Adrenal gland (tissue), 12 donors: ENCODE results near the gene LHX5. TPM values are rescaled to one million over a fixed set of nuclear protein-coding genes. Genes with fewer than 3 reads are reported as not detected.
"Not testable (repeated sequence)": the region's sequence is repeated elsewhere in the genome, so short reads cannot be mapped to it uniquely, and the experiment has no call there.

Source experiments
- DNase-seq, 7 donors: peaks; one replicate each; pipeline ENCODE4 v3.0.0-alpha.2; 2019 to 2020
- H3K27ac ChIP-seq, 5 donors: fragments of 200-600 bp; sonication (generic) in 4 of 5; 1 replicate in 3 of 5; 2 replicates in 2 of 5; pipeline versions ENCODE4 v1.5.1 to v1.8.0; 2016 to 2020; ENCODE audit warnings: mild to moderate bottlenecking in 1 of 5
- H3K27me3 ChIP-seq: fragments of 200-600 bp; 2 replicates; pipeline ENCODE4 v1.8.0; 2021
- H3K36me3 ChIP-seq, 2 donors: fragments of 200-600 bp; replicated peaks in 1 of 2; 1 replicate in 1 of 2; 2 replicates in 1 of 2; pipeline versions ENCODE4 v1.5.1 to v1.8.0; 2018 to 2022
- H3K4me1 ChIP-seq, 2 donors: fragments of 200-600 bp; replicated peaks in 1 of 2; 1 replicate in 1 of 2; 2 replicates in 1 of 2; pipeline versions ENCODE4 v1.5.1 to v1.8.0; 2018 to 2021
- H3K4me3 ChIP-seq, 4 donors: fragments of 200-600 bp; sonication (generic) in 3 of 4; one replicate each; pipeline ENCODE4 v1.5.1; 2016 to 2018
- H3K9me3 ChIP-seq, 3 donors: fragments of 200-600 bp; sonication (generic) in 1 of 3; replicated peaks in 1 of 3; 1 replicate in 2 of 3; 2 replicates in 1 of 3; pipeline versions ENCODE4 v1.5.1 to v1.8.0; 2016 to 2021
- CTCF ChIP-seq, 6 experiments: fragments of 450-650 bp in 4 of 6; fragments of 200-600 bp in 2 of 6; sonication (generic) in 1 of 6; IDR thresholded peaks; 1 replicate in 5 of 6; 2 replicates in 1 of 6; pipeline versions ENCODE4 v1.5.1 to v1.8.0; 2016 to 2021; ENCODE audit warnings: antibody characterized with exemption in 6 of 6, mild to moderate bottlenecking in 2 of 6, moderate library complexity in 1 of 6
- POLR2A ChIP-seq, 2 donors: fragments of 450-650 bp; IDR thresholded peaks; one replicate each; pipeline ENCODE4 v1.6.1; 2017; ENCODE audit warnings: antibody characterized with exemption in 2 of 2, mild to moderate bottlenecking in 2 of 2, moderate library complexity in 1 of 2
- WGBS, 4 donors: extraction: QIAGEN DNeasy Blood & Tissue Kit in 2 of 4; methylation state at CpG; one replicate each; pipeline versions ENCODE4 v1.1.5 to v1.1.7; 2013 to 2017; 5-methylcytosine and 5-hydroxymethylcytosine counted together
- intact Hi-C, 2 donors: fragments of 100-400 bp; cut with DNase I; formaldehyde crosslinking; loops; one replicate each; pipeline versions ENCODE4 v1.14.1 to v1.15.0; 2022 to 2023
- polyA plus RNA-seq, 3 donors: library from polyadenylated mRNA; stranded (reverse); fragments of 200-250 nt in 2 of 3; fragments of 350-450 nt in 1 of 3; fragmentation: Illumina TruSeq in 1 of 3; extraction: RNeasy Lipid Tissue Mini Kit (QIAGEN cat#74804) in 1 of 3; gene quantifications; one replicate each; pipeline ENCODE4 v1.2.3, GENCODE V29; 2013 to 2014
- total RNA-seq, 9 donors: library from RNA; depleted of rRNA in 4 of 9; stranded (reverse); fragments of >200 nt in 4 of 9; fragments of 120-200 nt in 1 of 9; fragmentation: NEBNext Ultra II Directional in 1 of 9; extraction: Animal tissue kit (Norgen Biotek cat#: 25700) in 1 of 9; gene quantifications; one replicate each; pipeline versions ENCODE4 v1.1.0 to v1.2.4, GENCODE V29; 2013 to 2023
- donor health status: healthy with polysubstance abuse.
- donor health status: Bipolar disorder and iron deficiency.
- donor health status: DM: yes; HTN: yes; CAD: no.
- donor health status: DM: no; HTN: no; CAD: no.
- donor health status: DM: no; HTN: no; CAD: no.
- donor health status: DM: yes; HTN: yes; CAD: no.

Gene LHX5
- total and polyA plus RNA-seq, 12 donors: not detected

GRCh38 chr12:113500782-113501311 lies 29.2 kb upstream of the LHX5 start:
- H3K4me3 ChIP-seq: no peak overlapping the region
- 20 to 31% (median 25%) methylated on average over 9 of the region's 9 CpGs for WGBS, 4 donors
- no peaks in the 10 kb centered on the region for H3K36me3 ChIP-seq
- H3K27ac ChIP-seq: no peak overlapping the region
- TF ChIP-seq CTCF (IDR thresholded peaks at IDR 0.05): no peak
- no peak for TF ChIP-seq POLR2A (IDR thresholded peaks at IDR 0.05)
- H3K9me3 ChIP-seq: no peaks in the 10 kb centered on the region
- no peaks in the 10 kb centered on the region for H3K4me1 ChIP-seq
- intact Hi-C loops: no loop called here
- no peak for DNase-seq
- H3K27me3 ChIP-seq: peaks cover 23% of the 10 kb centered on the region

- no peak overlapping the region for H3K4me3 ChIP-seq
- H3K4me1 ChIP-seq: no peaks in the 10 kb centered on the region
- no peaks in the 10 kb centered on the region for H3K36me3 ChIP-seq
- WGBS, 4 donors: 11 to 24% (median 17%) methylated on average over 8 of the region's 8 CpGs
- peaks cover 23% of the 10 kb centered on the region for H3K27me3 ChIP-seq
- no peak for TF ChIP-seq CTCF (IDR thresholded peaks at IDR 0.05)
- TF ChIP-seq POLR2A (IDR thresholded peaks at IDR 0.05): no peak
- no peak overlapping the region for H3K27ac ChIP-seq
- H3K9me3 ChIP-seq: no peaks in the 10 kb centered on the region
- intact Hi-C loops: no loop called here
- DNase-seq: no peak
Measured at GRCh38 chr12:113500306-113500675, 28.6 kb upstream of the LHX5 start.

GRCh38 chr12:113498490-113498889 lies 26.8 kb upstream of the LHX5 start:
- no peak for DNase-seq
- H3K27ac ChIP-seq: no peak overlapping the region
- no peaks in the 10 kb centered on the region for H3K4me1 ChIP-seq
- no peak overlapping the region for H3K4me3 ChIP-seq
- H3K36me3 ChIP-seq: no peaks in the 10 kb centered on the region
- peaks cover 23% of the 10 kb centered on the region for H3K27me3 ChIP-seq
- 48 to 68% (median 54%) methylated on average over 4 of the region's 4 CpGs for WGBS, 4 donors
- H3K9me3 ChIP-seq: no peaks in the 10 kb centered on the region
- intact Hi-C loops: no loop called here
- TF ChIP-seq POLR2A (IDR thresholded peaks at IDR 0.05) (no peak), CTCF (IDR thresholded peaks at IDR 0.05) (no peak)

GRCh38 chr12:113497693-113498092 lies 26.0 kb upstream of the LHX5 start:
- Histone ChIP-seq H3K4me1 (no peaks in the 10 kb centered on the region), H3K36me3 (no peaks in the 10 kb centered on the region), H3K4me3 (no peak overlapping the region), H3K27ac (no peak overlapping the region), H3K27me3 (peaks cover 23% of the 10 kb centered on the region), H3K9me3 (no peaks in the 10 kb centered on the region)
- DNase-seq: no peak
- TF ChIP-seq CTCF (IDR thresholded peaks at IDR 0.05) (no peak), POLR2A (IDR thresholded peaks at IDR 0.05) (no peak)
- 47 to 66% (median 54%) methylated on average over 7 of the region's 7 CpGs for WGBS, 4 donors
- intact Hi-C loops: no loop called here

GRCh38 chr12:113495941-113496340 lies 24.3 kb upstream of the LHX5 start:
- H3K27ac ChIP-seq, DNase-seq, intact Hi-C loops, H3K4me3 ChIP-seq, H3K4me1 ChIP-seq, H3K36me3 ChIP-seq, H3K9me3 ChIP-seq: not testable (repeated sequence)
- WGBS, 4 donors: 75 to 93% (median 87%) methylated on average over 6 of the region's 6 CpGs
- peaks cover 18% of the 10 kb centered on the region for H3K27me3 ChIP-seq
